HL-60/S4 treated with retinoic acid at 250 ng/mL for 4 days and 3 days (cell line): Measurements from ENCODE around the gene PHACTR1.

Source experiments
- in situ Hi-C: fragments of 300-500 bp; cut with MboI; formaldehyde crosslinking; loops from 2 replicates; pipeline ENCODE4 v1.7.0; 2022; ENCODE audit warnings: low sequenced_read_pairs

PHACTR1 gene

DNA sequence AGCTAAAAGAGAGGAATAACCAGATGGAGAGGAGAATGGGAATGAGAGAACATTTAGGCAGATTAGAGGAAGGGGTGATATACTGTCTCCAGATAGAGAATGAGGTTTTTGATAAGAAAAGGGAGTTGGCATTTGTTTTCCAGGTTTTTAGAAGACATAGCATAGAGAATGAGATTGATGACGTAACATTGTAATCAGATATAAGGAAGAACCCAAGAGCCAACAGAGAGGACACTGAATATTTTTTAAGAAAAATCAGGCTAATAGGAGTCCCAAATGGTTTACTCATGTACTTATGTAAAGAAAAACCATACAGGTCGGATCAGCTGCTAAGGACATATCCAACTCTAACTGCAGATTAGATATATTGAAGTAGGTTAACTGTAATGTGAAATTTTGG, 498.8 kb downstream of the PHACTR1 start:
- in situ Hi-C loops = no loop called here

DNA sequence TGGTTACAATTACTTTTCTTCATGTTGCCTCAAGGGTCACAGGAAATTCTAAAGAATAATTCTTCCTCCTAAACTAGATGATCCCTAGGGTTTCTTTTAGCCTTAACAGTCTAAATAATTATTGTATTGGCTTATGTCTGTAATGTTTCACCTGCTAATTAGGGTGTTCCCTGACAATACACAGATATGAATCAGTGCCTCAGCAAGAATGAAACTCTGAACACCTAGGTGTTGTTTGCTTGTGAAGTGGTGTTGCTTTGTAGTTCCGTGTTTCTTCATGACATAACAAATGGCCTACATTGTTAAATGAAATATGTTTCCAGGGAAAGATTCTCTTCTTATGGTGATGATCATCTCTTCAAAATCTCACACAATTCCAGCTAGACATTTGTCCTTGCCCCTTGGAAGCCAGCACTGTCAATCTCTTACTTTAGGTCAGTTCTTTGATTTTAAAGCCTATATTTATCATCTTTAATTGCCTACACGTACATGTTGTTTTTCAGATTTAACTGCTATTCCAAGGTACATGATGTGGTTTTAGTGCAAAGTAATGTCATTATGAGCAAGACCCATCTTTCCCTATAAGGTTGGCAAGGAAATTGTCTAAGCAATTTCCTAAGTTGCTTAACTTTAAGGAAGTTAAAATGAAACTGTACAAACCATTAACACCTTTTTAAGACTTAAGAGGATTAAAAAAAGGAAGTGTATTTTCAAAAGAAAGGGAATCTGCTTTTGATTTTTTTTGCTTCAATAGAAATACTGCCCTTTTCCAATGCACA, 499.9 kb downstream of the PHACTR1 start:
- in situ Hi-C loops = no loop called here

DNA sequence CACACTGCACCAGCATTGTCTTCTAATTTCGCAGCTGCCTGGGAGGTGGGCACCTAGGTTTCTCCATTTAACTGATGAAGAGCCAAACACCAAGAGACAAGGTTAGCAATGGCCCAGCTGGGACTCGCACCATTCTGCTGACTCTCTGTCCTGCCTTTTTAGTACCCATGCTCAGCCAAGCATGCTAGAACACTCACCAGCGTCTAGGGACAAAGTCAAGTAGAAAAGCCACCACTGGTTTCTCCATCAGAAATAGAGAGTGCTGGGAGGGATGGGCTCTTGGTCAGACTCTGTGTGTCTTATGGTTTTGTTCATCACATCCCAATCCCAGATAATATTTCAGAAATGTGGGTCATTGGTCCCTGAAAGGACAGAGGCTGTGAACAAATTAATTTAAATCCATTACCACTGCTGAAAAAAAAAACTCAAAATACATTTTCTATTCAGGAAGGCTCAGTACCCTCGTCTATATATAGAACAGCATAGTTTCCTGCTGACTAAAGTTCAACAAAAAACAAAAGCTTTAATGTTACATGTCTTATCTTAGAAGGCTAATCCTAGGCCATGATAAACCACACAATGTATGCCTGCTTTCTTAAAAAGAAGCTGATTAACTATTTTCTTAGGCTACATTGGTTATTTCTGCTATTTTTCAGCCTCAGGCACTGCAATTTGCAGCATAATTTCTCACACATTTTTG, 500.8 kb downstream of the PHACTR1 start:
- in situ Hi-C loops = no loop called here

DNA sequence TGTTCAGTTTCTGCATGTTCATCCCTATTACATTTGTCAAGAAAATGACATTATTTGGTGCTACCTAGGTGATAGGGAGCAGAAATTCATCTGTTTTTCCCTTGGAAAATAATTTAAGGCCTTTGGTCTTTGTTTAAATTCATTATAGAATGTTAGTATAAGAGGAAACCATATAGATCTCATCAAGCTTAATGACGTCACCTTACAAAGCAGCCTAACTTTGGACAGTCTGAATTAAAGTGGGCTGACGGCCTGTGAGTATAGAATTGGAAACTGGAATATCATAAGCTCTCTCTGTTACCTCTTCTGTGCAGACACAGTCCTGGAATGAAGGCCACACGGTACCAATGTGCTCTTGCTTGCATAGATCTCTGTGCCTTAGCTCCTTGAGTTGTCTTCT, 503.7 kb downstream of the PHACTR1 start:
- in situ Hi-C loops = no loop called here

DNA sequence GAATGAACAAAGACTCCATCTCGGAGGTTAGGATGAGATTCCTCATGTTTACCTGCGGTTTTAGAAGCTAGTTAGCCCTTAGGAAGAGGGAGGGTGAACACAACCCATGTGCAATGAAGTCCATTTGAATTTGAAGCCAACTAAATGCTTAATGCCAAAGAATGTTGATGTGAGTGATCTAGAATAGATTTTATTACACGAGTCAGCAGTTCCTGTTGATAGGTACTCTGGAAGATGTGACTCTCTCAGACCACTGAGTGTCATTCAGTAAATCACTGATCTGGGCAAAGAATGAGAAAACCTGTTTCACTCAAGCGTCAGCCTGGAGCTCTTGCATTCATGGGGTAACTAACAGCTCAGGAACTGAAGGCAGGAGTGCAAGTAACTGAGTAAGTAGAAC, 505.5 kb downstream of the PHACTR1 start:
- in situ Hi-C loops = no loop called here

DNA sequence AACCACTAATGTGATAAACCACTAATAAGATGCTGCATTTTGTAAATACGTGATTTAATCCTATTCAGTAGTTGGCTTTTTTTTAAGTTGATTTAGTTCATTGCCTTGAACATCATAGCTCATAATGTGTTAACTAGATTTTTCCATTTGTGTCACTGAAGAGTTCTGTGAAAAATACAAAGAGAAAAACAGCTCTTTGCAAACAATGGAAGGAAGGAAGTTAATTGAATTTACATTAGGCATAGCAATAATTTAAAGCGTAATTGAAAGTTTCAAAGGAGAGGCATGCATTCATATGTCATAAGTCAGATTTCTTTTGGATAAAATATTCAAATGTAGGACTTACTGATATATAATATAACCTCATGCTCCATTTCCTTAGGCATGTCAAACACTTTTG, 509.5 kb downstream of the PHACTR1 start:
- in situ Hi-C loops = no loop called here

DNA sequence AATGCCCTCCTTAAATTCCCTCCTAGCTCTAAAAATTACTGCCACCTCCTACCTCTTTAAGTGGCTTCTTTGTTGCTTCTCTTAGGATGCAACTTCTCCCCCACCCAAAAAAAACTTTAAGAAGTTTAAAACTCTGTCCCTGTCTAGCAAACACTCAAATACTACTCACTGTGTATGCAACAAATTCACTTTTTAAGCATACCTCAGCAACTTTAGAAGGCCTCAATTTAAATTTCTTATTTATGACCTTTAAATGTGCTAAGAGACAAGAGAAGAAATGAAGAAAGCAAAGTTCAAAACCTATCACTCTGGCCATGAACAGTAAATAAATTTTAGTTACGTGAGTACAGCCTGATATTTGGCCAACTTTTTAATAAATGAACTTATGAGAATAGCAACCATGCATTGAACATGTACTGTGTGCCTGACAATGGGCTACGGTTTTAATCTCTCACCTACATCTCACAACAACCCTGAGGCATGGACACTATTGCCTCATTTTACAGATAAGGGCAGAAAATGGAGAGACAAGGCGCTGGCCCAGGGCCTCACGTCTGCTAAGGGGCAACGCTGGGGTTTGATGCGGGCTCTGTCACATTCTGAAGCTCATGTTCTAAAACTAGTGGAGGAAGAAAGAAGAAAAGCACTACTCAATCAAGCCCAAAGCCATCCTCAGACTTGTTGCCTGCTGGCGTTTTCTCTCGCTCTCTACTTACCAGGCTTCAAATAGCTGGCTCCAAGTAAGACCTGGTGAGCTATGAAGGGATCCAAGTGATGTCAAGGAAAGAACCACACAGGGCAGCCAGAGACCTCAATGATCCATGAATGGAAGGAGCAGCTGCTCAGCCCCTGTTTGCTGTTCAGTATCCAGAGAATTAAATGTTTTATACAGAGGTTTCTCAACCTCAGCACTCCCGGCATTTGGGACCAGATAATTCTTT, 512.0 kb downstream of the PHACTR1 start:
- in situ Hi-C loops = no loop called here

DNA sequence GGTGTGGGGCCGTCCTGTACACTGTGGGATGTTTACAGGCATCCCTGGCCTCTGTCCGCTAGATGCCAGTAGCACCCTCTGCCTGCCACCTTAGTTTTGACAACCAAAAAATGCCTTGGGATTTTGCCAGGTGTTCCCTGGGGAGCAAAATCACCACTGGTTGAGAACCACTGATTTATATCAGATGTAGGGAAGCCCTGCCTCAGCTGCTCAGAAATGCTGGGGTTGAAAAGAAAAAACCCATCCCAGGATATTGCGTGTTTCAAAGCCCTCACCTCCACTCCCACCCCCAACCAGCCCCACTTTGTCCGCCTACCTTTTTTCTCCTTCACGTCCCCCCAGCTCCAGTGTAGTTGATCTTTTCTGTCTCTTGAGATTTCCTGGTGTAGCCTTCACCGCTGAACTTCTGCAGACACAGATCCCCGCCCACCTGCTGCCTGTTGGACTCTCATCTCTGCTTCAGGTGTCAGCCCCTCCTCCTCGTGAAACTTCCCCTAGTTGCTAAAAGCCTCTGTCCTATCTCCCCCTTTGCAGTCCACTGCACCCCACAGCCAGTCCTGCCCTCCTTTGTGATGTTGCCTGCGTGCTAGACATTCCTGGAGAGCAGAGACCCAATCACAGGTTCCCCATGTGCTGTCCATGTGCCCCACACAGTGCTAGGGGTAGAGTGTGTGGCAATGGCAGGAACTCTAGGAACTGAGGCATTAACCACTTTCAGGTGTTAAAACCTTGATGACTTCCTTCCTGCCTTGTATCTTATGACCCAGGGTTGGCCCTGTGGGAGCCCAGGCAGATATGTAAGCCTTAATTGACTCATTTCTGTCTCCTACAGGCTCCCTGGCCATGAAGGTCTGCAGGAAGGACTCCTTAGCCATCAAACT, 512.9 kb downstream of the PHACTR1 start:
- in situ Hi-C loops = no loop called here

DNA sequence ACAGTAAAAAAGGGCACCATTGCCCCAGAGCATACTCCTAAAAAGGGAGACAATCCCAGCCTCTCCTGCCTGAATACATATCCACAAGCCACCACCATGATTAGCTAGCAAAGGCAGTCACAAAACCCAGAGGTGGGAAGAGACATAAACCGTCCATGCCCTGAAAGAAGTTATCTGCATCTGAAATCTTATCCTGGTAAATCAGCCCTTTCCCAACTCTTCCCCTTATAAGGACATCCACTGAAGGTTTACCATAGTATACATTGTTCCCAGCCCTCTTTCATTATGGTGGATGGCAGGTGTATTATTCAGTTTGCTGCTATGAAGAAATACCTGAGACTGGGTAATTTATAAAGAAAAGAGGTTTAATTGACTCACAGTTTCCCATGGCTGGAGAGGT, 516.5 kb downstream of the PHACTR1 start:
- in situ Hi-C loops = no loop called here

DNA sequence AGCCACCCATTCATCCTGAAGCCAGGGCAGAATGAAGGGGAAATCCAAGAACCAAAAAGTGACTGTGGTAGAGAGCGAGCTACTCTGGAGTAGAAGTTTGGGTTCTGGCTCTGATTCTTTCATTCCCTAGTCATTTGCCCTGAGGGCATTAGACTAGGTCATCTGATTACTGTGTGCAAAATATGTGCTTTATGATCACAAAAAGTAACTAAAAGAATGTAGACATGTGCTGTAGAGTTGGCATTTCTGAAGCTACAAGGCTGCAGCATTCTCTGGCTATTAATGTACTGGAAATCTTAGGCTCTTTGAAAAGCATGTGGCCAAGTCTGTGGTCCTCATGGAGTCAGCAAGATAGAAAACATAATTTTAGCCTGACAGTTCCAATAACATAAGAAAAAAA, 517.6 kb downstream of the PHACTR1 start:
- in situ Hi-C loops = no loop called here

DNA sequence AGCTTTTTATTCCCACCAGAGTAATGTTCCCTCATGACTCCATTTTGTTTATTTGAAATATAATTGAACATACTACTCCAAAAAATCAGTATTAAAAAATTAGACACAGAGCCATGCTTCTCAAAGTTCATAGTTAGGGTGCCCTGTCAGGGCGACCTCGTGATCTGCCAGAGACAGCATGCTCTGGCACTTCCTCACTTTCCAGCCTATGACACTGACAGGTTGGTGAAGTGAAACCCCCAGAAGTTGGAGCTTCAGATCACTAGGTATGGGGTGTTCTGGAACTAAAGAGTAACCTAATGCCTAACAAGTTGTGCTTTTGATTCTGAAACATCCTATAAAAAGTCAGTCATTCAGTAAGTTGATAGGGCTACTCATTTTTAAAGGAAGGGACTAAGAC, 518.8 kb downstream of the PHACTR1 start:
- in situ Hi-C loops = no loop called here

DNA sequence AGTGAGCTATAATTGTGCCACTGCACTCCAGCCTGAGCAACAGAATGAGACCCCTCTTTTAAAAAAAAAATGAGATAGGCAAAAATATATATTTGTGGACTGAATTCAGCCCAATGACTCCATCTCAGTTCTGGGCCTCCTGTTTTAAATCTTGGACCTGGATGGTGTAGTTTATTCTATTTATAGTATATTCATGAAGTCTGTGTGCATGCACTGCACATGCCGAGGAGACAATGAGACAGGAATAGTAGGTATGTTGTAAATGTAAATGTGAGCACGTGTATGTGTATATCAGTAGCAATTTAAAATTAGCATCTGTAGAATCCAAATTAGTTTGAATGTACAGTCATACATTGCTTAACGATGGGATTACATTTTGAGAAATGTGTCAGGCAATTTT, 520.8 kb downstream of the PHACTR1 start:
- in situ Hi-C loops = no loop called here

DNA sequence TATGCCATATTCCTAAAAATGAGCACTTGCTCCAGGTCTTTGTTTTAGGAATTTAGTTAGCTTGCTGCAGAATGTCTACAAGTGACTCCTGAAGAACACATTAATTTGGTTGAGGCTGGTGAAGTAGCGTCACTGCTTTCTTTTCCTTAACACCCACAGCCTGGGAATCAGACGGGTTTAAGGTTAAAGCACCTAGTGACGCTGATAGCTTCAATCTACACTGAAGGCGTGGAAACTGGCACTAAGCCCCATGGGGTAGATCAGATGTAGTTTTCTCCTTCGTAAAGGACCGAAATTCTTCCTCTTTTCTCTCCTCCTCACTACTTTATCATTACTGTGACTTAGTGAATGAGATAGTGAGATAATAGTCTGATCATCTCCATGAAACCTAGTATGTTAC, 521.5 kb downstream of the PHACTR1 start:
- in situ Hi-C loops = no loop called here

DNA sequence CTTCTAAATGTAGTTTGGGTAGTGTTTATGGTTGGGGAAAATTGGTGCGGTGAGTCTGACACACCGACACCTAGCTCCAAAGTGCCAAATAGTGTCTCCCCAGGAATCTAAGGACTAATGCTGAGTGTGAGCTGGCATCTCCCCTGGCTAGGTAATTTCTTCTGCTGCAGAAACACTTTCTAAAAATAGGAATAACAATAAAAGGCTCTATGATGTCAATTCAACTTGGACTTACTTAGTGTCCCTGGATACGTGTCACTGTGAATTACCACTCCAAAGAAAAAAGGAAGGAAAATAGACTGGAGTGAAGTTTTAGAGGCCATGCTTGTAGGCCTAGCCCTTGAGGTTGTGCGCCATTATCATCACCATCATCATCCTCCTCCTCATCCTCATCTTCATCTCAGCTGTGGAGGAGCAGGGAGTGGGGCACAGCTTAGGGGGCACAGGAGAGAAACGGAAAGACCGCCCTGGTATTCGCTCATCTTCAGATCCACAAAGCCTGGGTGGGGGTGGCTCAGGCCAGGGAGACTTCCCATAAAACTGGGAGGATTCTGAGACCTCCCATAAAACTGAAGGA, 522.2 kb downstream of the PHACTR1 start:
- in situ Hi-C loops = no loop called here

DNA sequence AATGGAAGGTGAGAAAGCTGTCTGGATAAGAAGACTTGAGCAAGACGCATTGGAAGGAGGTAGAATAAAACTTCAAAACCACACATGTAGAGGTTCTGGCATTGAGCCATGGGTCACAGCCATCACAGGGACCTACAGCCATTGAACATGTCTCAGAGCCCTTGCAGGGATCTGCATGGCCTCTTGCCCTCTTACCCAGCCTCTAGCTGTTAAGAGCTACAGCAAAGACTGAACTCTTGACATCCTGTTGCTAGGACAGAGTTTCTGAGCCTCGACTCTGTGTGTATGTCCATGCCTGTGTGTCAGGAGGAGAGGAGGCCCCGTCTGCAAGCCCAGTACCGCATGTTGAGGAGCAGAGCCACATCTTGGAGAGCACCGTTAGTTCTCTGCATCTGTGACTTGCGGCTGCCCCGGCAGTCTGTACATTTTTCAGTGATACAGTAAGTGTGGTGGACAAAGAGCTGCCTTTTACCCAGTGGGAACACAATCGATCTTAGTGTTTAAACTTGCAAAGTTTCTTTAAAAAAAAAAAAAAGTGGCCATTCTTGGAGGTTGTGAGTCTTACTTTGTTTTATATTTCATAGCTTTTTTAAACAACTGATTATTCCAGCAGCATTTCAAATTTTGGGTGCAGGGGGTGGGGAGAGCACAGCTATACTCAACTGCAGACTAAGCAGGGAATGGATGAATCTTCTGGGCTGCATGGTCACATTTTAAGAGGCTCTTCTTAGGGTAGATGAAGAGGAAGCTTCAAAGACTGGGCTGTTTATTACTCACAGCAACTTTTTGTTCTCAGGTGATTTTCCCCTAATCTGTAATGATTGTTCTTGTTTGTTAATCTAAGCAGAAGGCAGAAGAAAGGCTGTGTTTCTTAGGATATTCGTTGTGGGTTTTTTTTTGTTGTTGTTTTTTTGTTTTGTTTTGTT, 523.2 kb downstream of the PHACTR1 start:
- in situ Hi-C loops = no loop called here

DNA sequence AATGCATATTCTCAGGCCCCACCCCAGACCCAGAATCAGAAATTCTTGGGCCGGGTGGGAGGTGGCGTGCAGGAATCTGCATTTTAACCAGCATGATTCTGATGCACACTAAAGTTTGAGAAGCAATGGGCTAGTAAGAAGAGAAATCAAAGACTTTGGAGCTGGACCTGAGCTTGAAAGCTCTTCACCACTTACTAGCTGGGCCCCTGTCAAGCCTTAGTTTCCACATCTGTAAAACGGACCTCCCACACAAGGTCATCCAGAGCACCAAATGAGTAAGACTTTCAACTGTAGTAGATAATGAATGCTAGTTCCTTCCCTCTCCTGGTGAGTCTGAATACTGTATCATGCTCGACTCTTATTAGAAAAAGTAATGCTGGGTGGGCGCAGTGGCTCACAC, 524.8 kb downstream of the PHACTR1 start:
- in situ Hi-C loops = no loop called here

DNA sequence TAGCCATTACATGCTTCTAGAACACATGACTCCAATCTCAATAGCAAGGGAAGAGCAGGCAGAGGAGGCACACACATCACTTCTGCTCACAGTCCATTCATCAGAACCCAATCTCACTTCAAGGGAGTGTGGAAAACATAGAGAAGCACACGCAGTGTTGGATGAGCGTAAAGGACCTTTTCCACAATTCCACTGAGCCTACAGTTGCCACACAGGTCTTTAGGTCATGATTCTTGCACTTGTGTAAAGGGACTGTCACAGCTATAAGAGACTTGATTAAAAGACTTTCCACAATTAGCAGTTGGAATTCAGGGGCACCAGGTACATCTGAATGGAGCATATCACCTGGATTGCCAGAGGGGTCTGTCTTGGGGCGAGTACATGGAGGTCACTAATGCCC, 525.6 kb downstream of the PHACTR1 start:
- in situ Hi-C loops = no loop called here

DNA sequence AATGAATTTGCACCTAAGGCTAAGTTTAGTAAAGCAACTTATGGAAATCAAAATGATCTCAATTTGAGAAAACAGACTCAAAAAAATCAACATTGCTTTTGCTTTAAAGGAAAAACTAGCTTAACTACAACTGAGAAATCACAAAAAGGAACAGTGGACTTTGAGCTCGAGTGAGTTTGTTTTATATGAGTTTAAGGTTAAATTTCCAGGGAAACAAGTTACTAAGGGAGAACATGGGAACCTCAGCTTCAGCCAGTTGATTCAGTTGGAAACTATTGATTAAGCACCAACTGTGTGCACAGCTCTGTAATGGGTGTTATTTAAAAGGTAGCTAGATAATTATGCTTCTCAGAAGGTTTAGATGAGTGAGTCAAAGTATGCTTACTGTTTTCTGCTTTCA, 526.0 kb downstream of the PHACTR1 start:
- in situ Hi-C loops = no loop called here

DNA sequence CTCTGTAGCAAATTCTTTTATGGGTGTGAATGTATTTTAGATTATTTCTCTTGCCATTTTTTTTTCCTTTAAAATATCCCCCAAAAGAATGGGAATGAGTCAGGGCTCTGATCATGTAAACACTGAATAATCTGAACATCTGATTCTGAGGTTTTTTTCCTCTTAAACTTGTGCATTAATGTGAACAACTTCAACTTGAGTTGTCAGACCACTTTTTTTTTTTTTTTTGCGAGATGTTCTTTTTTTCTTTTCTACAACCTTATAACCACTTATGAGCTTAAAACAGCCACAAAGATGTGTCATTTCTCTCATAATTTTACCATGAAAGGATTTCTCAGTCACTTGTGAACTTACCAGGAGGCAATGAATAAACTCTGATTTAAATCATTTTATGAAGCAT, 526.5 kb downstream of the PHACTR1 start:
- in situ Hi-C loops = no loop called here
